Measurements from ENCODE around the gene FKBP7. TPM values are rescaled to one million over a fixed set of nuclear protein-coding genes. Genes with fewer than 3 reads are reported as not detected.

The FKBP7 gene
- total and polyA plus RNA-seq, 2 donors (not counting 1 experiment from before 2014, with no cell fraction given), result 54.3 to 57.7 TPM

DNA sequence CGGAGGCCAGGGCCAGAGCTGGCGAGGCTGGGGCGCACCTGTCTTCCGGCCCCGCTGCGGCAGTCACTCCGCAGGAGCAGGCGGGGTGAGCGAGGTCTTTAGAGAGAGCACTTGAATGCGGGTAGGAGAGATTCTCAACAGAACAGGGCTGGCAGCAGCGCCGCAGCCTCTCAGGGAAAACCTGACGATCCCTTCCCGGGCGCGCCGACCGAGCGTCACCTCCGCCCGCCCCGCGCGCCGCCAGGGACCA, 28.0 kb downstream of the FKBP7 start:
- Histone ChIP-seq H3K4me3 (replicated peaks in 1 of 4; ENCODE audit: control extremely low read depth in 1 of 4, insufficient read depth in 1 of 4, low read depth in 3 of 4, low read length in 4 of 4) (peak overlapping the region; percentile 64 to 85 (median 84)), H3K4me1 (ENCODE audit: control insufficient read depth, extremely low read depth, insufficient read depth, low read length) (no peaks in the 10 kb centered on the region), H3K79me2 (ENCODE audit: control insufficient read depth, insufficient read depth, low read length) (peaks cover 17% of the 10 kb centered on the region), H3K4me2 (ENCODE audit: extremely low read depth, insufficient read depth, low read length) (peak overlapping the region; percentile 93), H3K27me3 (ENCODE audit: control insufficient read depth, insufficient read depth, low read length) (no peaks in the 10 kb centered on the region), H3K9ac (ENCODE audit: insufficient read depth, low read length) (peak overlapping the region; percentile 96), H4K20me1 (ENCODE audit: control insufficient read depth, extremely low read depth, insufficient read depth, low read length) (no peaks in the 10 kb centered on the region), H3K27ac (ENCODE audit: insufficient read depth, low read length) (peak overlapping the region; percentile 97), H2AFZ (ENCODE audit: low read length) (peak overlapping the region; percentile 7), H3K36me3 (ENCODE audit: control insufficient read depth, insufficient read depth, low read length) (peaks cover 5% of the 10 kb centered on the region), H3K9me3 (ENCODE audit: control insufficient read depth, insufficient read depth, low read depth, low read length) (no peaks in the 10 kb centered on the region)
- no peak for DNase-seq (ENCODE audit: low read depth in 2 of 2)
- TF ChIP-seq, protein P1, sequence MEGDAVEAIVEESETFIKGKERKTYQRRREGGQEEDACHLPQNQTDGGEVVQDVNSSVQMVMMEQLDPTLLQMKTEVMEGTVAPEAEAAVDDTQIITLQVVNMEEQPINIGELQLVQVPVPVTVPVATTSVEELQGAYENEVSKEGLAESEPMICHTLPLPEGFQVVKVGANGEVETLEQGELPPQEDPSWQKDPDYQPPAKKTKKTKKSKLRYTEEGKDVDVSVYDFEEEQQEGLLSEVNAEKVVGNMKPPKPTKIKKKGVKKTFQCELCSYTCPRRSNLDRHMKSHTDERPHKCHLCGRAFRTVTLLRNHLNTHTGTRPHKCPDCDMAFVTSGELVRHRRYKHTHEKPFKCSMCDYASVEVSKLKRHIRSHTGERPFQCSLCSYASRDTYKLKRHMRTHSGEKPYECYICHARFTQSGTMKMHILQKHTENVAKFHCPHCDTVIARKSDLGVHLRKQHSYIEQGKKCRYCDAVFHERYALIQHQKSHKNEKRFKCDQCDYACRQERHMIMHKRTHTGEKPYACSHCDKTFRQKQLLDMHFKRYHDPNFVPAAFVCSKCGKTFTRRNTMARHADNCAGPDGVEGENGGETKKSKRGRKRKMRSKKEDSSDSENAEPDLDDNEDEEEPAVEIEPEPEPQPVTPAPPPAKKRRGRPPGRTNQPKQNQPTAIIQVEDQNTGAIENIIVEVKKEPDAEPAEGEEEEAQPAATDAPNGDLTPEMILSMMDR (conservative IDR thresholded peaks at IDR 0.05 in 1 of 2, IDR thresholded peaks at IDR 0.05 in 1 of 2; ENCODE audit: low read depth in 1 of 2, low read length in 2 of 2), result no peak
- TF ChIP-seq EZH2 (IDR thresholded peaks at IDR 0.05; ENCODE audit: low read length, missing control alignments), result no peak

GRCh38 chr2:178449700-178450523, 28.5 kb downstream of the FKBP7 start:
- DNase-seq (ENCODE audit: low read depth in 2 of 2), result peak in 1 of 2 donors; percentile 15
- Histone ChIP-seq H3K79me2 (ENCODE audit: control insufficient read depth, insufficient read depth, low read length) (peaks cover 17% of the 10 kb centered on the region), H3K27ac (ENCODE audit: insufficient read depth, low read length) (peak overlapping the region; percentile 97)

GRCh38 chr2:178448968-178449661, 29.3 kb downstream of the FKBP7 start:
- TF ChIP-seq EZH2 (IDR thresholded peaks at IDR 0.05; ENCODE audit: low read length, missing control alignments), result no peak
- TF ChIP-seq, protein P1 (conservative IDR thresholded peaks at IDR 0.05 in 1 of 2, IDR thresholded peaks at IDR 0.05 in 1 of 2; ENCODE audit: low read depth in 1 of 2, low read length in 2 of 2), result no peak
- Histone ChIP-seq H3K36me3 (ENCODE audit: control insufficient read depth, insufficient read depth, low read length) (peaks cover 5% of the 10 kb centered on the region), H3K27me3 (ENCODE audit: control insufficient read depth, insufficient read depth, low read length) (no peaks in the 10 kb centered on the region), H3K9ac (ENCODE audit: insufficient read depth, low read length) (no peak overlapping the region), H3K9me3 (ENCODE audit: control insufficient read depth, insufficient read depth, low read depth, low read length) (no peaks in the 10 kb centered on the region), H2AFZ (ENCODE audit: low read length) (no peak overlapping the region), H3K4me3 (replicated peaks in 1 of 4; ENCODE audit: control extremely low read depth in 1 of 4, insufficient read depth in 1 of 4, low read depth in 3 of 4, low read length in 4 of 4) (peak overlapping the region in 2 of 4 experiments; percentile 85), H4K20me1 (ENCODE audit: control insufficient read depth, extremely low read depth, insufficient read depth, low read length) (no peaks in the 10 kb centered on the region), H3K27ac (ENCODE audit: insufficient read depth, low read length) (no peak overlapping the region), H3K4me2 (ENCODE audit: extremely low read depth, insufficient read depth, low read length) (peak overlapping the region; percentile 3), H3K4me1 (ENCODE audit: control insufficient read depth, extremely low read depth, insufficient read depth, low read length) (no peaks in the 10 kb centered on the region), H3K79me2 (ENCODE audit: control insufficient read depth, insufficient read depth, low read length) (peaks cover 17% of the 10 kb centered on the region)
- DNase-seq (ENCODE audit: low read depth in 2 of 2), result no peak

More at GRCh38 chr2:178449700-178450523, 28.5 kb downstream of the FKBP7 start:
- Histone ChIP-seq H4K20me1 (ENCODE audit: control insufficient read depth, extremely low read depth, insufficient read depth, low read length) (no peaks in the 10 kb centered on the region), H3K9ac (ENCODE audit: insufficient read depth, low read length) (peak overlapping the region; percentile 96), H3K4me3 (replicated peaks in 1 of 4; ENCODE audit: control extremely low read depth in 1 of 4, insufficient read depth in 1 of 4, low read depth in 3 of 4, low read length in 4 of 4) (peak overlapping the region; percentile 64 to 85 (median 84)), H3K4me2 (ENCODE audit: extremely low read depth, insufficient read depth, low read length) (peak overlapping the region; percentile 93), H2AFZ (ENCODE audit: low read length) (peak overlapping the region; percentile 7), H3K4me1 (ENCODE audit: control insufficient read depth, extremely low read depth, insufficient read depth, low read length) (no peaks in the 10 kb centered on the region), H3K27me3 (ENCODE audit: control insufficient read depth, insufficient read depth, low read length) (no peaks in the 10 kb centered on the region), H3K36me3 (ENCODE audit: control insufficient read depth, insufficient read depth, low read length) (peaks cover 5% of the 10 kb centered on the region), H3K9me3 (ENCODE audit: control insufficient read depth, insufficient read depth, low read depth, low read length) (no peaks in the 10 kb centered on the region)
- TF ChIP-seq, protein P1 (conservative IDR thresholded peaks at IDR 0.05 in 1 of 2, IDR thresholded peaks at IDR 0.05 in 1 of 2; ENCODE audit: low read depth in 1 of 2, low read length in 2 of 2), result no peak
- no peak for TF ChIP-seq EZH2 (IDR thresholded peaks at IDR 0.05; ENCODE audit: low read length, missing control alignments)

Measured in fibroblast of lung (primary cell).